Gastroesophageal sphincter (tissue), 4 donors: ENCODE results near the gene RABL6. TPM values are rescaled to one million over a fixed set of nuclear protein-coding genes. Genes with fewer than 3 reads are reported as not detected.

Source experiments
- ATAC-seq: fragments of 150-250 bp; one replicate; pipeline ENCODE4 v1.9.1; 2016; ENCODE audit warnings: mild to moderate bottlenecking, moderate library complexity
- H3K27ac ChIP-seq, 4 donors: fragments of 200-600 bp; sonication (generic) in 3 of 4; 1 replicate in 3 of 4; 2 replicates in 1 of 4; pipeline ENCODE4 v1.5.1; 2016 to 2019
- H3K27me3 ChIP-seq: fragments of 200-600 bp; sonication (generic); one replicate; pipeline ENCODE4 v1.5.1; 2019
- H3K36me3 ChIP-seq, 2 donors: fragments of 200-600 bp; sonication (generic); one replicate each; pipeline ENCODE4 v1.5.1; 2019; ENCODE audit warnings: control low read depth in 1 of 2
- H3K4me1 ChIP-seq, 3 donors: fragments of 200-600 bp; sonication (generic); 1 replicate in 2 of 3; 2 replicates in 1 of 3; pipeline ENCODE4 v1.5.1; 2016 to 2019; ENCODE audit warnings: control low read depth in 2 of 3
- H3K4me3 ChIP-seq, 2 donors: fragments of 200-600 bp; sonication (generic); one replicate each; pipeline ENCODE4 v1.5.1; 2019; ENCODE audit warnings: mild to moderate bottlenecking in 1 of 2, moderate library complexity in 1 of 2
- H3K9me3 ChIP-seq, 3 donors: fragments of 200-600 bp; sonication (generic); one replicate each; pipeline ENCODE4 v1.5.1; 2017 to 2019; ENCODE audit warnings: control low read depth in 2 of 3
- EP300 ChIP-seq: sonication (generic); formaldehyde crosslinking; IDR thresholded peaks from one replicate; pipeline ENCODE4 v1.6.1; 2017; ENCODE audit warnings: antibody characterized with exemption, mild to moderate bottlenecking
- POLR2A ChIP-seq, 2 donors: fragments of 450-650 bp; IDR thresholded peaks; one replicate each; pipeline ENCODE4 v1.6.1; 2017; ENCODE audit warnings: antibody characterized with exemption in 2 of 2, mild to moderate bottlenecking in 2 of 2, moderate library complexity in 1 of 2
- POLR2AphosphoS5 ChIP-seq: sonication (generic); formaldehyde crosslinking; IDR thresholded peaks from one replicate; pipeline ENCODE4 v1.6.1; 2017; ENCODE audit warnings: antibody characterized with exemption
- WGBS, 2 donors: methylation state at CpG; one replicate each; pipeline ENCODE4 v1.1.5; 2018; ENCODE audit warnings: low coverage in 1 of 2; 5-methylcytosine and 5-hydroxymethylcytosine counted together
- total RNA-seq, 4 donors: library from RNA; depleted of rRNA; stranded (reverse); fragments of >200 nt; gene quantifications; one replicate each; pipeline ENCODE4 v1.1.0, GENCODE V29; 2016
- TF ChIP-seq, protein P1 (sequence below), 4 experiments: fragments of 200-600 bp in 2 of 4; fragments of 450-650 bp in 2 of 4; sonication (generic) in 1 of 4; IDR thresholded peaks; one replicate each; pipeline ENCODE4 v1.5.1; 2017 to 2019; ENCODE audit warnings: antibody characterized with exemption in 4 of 4, mild to moderate bottlenecking in 2 of 4, moderate library complexity in 2 of 4

The RABL6 gene, protein sequence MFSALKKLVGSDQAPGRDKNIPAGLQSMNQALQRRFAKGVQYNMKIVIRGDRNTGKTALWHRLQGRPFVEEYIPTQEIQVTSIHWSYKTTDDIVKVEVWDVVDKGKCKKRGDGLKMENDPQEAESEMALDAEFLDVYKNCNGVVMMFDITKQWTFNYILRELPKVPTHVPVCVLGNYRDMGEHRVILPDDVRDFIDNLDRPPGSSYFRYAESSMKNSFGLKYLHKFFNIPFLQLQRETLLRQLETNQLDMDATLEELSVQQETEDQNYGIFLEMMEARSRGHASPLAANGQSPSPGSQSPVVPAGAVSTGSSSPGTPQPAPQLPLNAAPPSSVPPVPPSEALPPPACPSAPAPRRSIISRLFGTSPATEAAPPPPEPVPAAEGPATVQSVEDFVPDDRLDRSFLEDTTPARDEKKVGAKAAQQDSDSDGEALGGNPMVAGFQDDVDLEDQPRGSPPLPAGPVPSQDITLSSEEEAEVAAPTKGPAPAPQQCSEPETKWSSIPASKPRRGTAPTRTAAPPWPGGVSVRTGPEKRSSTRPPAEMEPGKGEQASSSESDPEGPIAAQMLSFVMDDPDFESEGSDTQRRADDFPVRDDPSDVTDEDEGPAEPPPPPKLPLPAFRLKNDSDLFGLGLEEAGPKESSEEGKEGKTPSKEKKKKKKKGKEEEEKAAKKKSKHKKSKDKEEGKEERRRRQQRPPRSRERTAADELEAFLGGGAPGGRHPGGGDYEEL
- 100 to 1,000 TPM in 1 of 4 donors, 10 to 100 TPM in 3; 54.8 to 109 (median 71.2) TPM for total RNA-seq

DNA sequence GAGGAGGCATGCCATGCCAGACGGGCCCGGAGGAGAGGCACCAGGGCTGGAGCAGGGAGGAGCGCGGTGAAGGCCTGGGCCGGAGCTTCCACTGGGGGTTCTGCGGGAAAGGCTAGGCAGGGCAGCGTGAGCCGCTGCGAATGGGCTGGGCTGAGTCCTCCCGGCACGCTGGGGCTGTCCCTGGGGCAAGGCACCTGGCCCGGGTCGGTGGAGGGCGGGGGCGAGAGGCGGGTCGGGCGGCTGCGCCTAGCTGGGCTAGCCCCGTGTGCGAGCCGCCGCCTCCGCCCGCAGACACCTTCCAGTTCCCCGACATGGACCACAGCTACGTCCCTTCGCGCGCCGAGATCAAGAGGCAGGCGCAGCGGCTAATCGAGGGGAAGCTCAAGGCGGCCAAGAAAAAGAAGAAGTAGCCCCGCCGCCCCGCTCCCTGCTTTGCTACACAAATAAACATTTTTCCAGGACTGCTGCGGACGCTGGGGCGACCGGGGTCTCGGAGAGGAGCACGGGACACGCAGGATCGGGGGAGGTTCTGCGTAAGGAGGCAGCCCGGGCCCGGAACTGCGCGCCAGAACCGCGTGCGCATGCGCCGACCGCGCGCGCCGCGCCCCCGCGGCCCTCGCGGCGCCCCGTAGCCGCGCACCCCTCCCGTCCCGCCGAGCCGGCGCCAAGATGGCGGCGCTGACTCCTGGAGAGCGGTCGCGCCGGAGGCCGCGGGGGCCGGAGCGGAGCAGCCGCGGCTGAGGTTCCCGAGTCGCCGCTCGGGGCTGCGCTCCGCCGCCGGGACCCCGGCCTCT is at the start of gene RABL6:
RABL6 (plus strand) TSS at position 668 of the 794 bp plus-strand sequence. CDS start 249 bp downstream, outside the sequence.
- Histone ChIP-seq H3K27ac (peak within 1 kb of the TSS; percentile 47 to 94 (median 86)), H3K27me3 (peaks cover 2% of the 10 kb centered on the region), H3K9me3 (no peaks in the 10 kb centered on the region), H3K36me3 (peaks cover 0 to 32% of the 10 kb centered on the region in 2 donors), H3K4me1 (peaks cover 0 to 57% (median 25%) of the 10 kb centered on the region in 3 donors), H3K4me3 (peak within 1 kb of the TSS; percentile 97 to 99)
- peak; percentile 94 for ATAC-seq
- TF ChIP-seq POLR2AphosphoS5 (peak; percentile 41), POLR2A (IDR thresholded peaks at IDR 0.05) (peak; percentile 58 to 82), EP300 (no peak)
- TF ChIP-seq, protein P1, sequence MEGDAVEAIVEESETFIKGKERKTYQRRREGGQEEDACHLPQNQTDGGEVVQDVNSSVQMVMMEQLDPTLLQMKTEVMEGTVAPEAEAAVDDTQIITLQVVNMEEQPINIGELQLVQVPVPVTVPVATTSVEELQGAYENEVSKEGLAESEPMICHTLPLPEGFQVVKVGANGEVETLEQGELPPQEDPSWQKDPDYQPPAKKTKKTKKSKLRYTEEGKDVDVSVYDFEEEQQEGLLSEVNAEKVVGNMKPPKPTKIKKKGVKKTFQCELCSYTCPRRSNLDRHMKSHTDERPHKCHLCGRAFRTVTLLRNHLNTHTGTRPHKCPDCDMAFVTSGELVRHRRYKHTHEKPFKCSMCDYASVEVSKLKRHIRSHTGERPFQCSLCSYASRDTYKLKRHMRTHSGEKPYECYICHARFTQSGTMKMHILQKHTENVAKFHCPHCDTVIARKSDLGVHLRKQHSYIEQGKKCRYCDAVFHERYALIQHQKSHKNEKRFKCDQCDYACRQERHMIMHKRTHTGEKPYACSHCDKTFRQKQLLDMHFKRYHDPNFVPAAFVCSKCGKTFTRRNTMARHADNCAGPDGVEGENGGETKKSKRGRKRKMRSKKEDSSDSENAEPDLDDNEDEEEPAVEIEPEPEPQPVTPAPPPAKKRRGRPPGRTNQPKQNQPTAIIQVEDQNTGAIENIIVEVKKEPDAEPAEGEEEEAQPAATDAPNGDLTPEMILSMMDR (IDR thresholded peaks at IDR 0.05): peak in 2 of 4 experiments; percentile 21 to 33
- 0% methylated on average over 2 of the region's 96 CpGs; no CpG with 5 or more reads in 1 of the 2 donors for WGBS, 2 donors

DNA sequence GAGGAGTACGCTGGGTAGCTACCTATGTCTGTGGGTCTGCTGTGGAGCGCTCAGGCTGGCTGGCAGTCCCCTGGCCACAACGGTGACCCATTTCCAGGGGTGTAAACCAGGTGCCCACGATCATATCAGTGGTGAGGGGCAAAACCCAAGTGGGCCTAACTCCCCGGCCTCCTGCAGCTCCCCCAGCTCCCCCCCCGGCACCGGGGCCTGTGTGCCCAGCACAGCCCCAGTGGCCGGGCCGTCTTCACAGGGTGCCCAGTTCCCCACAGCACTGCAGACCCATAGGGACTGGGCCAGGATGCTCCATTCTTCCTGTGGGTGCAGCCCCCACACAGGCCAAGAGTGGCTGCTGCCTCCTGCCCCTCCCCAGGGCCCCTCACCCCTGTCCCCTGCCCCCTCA is 48.7 kb upstream of the RABL6 start:
- 100% methylated on average over 1 of the region's 9 CpGs; no CpG with 5 or more reads in 1 of the 2 donors for WGBS, 2 donors

DNA sequence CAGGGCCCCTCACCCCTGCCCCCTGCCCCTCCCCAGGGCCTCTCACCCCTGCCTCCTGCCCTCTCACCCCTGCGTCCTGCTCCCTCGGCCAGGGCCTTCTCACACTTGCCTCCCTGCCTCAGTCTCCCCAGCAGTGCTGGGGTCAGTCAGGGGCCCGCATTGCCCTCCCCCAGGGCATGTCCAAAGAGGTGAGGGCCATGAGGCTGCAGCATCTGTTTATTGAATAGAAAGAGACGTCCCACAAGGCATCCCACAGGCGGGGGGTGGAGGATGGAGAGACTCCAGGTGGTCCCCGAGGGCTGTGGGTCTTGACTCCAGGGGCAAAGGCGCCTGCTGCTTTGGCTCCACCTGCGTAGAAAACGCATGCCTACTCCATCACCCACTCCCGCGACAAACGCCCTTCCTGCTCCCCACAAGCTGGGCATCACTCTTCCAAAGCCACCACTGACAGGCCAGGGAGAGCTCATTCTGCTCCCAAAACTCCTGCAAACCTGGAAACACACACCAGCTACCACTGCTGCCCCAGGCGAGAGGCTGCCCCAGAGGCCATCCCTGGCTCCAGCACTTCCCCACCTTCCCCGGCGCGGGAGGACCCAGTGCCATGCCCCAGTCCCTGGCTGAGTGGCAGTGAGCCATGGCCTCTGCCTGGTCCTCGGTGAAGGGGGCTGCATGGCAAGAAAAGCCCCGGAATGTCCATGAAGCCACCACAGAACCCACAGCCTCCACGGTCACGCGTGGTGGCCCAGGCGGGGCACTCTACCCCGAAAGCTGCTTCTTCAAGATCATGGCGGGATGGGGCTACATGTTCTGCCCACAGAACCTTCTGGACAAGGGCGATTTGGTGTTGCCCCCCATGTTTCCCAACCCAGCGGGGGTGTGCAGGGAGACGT is 48.1 kb upstream of the RABL6 start:
- H3K27me3 ChIP-seq: peaks cover 58% of the 10 kb centered on the region
- ATAC-seq: no peak
- peaks cover 0 to 8% (median 0%) of the 10 kb centered on the region in 3 donors for H3K9me3 ChIP-seq
- peaks cover 0 to 10% (median 0%) of the 10 kb centered on the region in 3 donors for H3K4me1 ChIP-seq
- H3K36me3 ChIP-seq: no peaks in the 10 kb centered on the region
- no peak for TF ChIP-seq POLR2A (IDR thresholded peaks at IDR 0.05)
- H3K27ac ChIP-seq: no peak overlapping the region
- 93% methylated on average over 3 to 5 of the region's 27 CpGs for WGBS, 2 donors
- no peak overlapping the region for H3K4me3 ChIP-seq

More for the DNA sequence above, 48.7 kb upstream of the RABL6 start:
- H3K9me3 ChIP-seq: peaks cover 0 to 8% (median 0%) of the 10 kb centered on the region in 3 donors
- peaks cover 51% of the 10 kb centered on the region for H3K27me3 ChIP-seq
- no peak overlapping the region for H3K4me3 ChIP-seq
- no peak overlapping the region for H3K27ac ChIP-seq
- no peak for ATAC-seq
- H3K36me3 ChIP-seq: no peaks in the 10 kb centered on the region
- peaks cover 0 to 10% (median 0%) of the 10 kb centered on the region in 3 donors for H3K4me1 ChIP-seq
- TF ChIP-seq, protein P1 (IDR thresholded peaks at IDR 0.05): no peak
- no peak for TF ChIP-seq EP300
- TF ChIP-seq POLR2AphosphoS5: no peak
- no peak for TF ChIP-seq POLR2A (IDR thresholded peaks at IDR 0.05)

DNA sequence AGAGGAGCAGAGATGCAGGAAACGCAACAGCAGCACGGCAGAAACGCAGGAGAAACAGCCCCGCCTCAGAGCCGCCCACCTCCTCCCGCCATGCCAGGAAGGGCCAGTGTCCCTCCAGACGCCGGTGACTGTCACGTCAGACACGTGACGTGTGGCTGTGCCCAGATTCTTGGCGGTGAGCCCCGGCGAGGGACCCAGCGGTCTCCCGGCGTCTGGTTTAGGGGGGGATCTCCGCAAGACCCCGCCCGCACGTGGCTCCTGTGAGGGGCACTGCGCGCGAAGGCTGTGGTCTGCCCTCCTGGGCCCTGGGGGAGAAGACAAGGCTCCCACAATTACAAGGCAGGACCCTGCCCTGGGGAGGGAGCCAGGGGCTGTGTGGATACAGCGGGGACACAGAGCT is 47.3 kb upstream of the RABL6 start:
- no peaks in the 10 kb centered on the region for H3K36me3 ChIP-seq
- TF ChIP-seq EP300: no peak
- TF ChIP-seq, protein P1 (IDR thresholded peaks at IDR 0.05): no peak
- TF ChIP-seq POLR2A (IDR thresholded peaks at IDR 0.05): no peak
- no peak for TF ChIP-seq POLR2AphosphoS5
- ATAC-seq: no peak
- peaks cover 0 to 8% (median 0%) of the 10 kb centered on the region in 3 donors for H3K9me3 ChIP-seq
- H3K27me3 ChIP-seq: peaks cover 65% of the 10 kb centered on the region
- WGBS, 2 donors: 80% methylated on average over 1 to 4 of the region's 25 CpGs
- H3K27ac ChIP-seq: no peak overlapping the region
- H3K4me1 ChIP-seq: peaks cover 0 to 10% (median 0%) of the 10 kb centered on the region in 3 donors
- H3K4me3 ChIP-seq: no peak overlapping the region
